ENCODE data around the gene BAIAP2L2. TPM values are rescaled to one million over a fixed set of nuclear protein-coding genes. Genes with fewer than 3 reads are reported as not detected.

The BAIAP2L2 gene
- total and polyA plus RNA-seq, 3 donors from 2014 or later, result 6.6 to 10.0 (median 8.8) TPM

- Histone ChIP-seq H3K9me3 (no peaks in the 10 kb centered on the region), H3K27me3 (no peaks in the 10 kb centered on the region), H3K4me3 (peak overlapping the region; percentile 21 to 48), H3K4me1 (peaks cover 7% of the 10 kb centered on the region), H3K27ac (no peak overlapping the region), H3K36me3 (ENCODE audit: low read depth, missing control alignments) (no peaks in the 10 kb centered on the region)
- DNase-seq, result no peak
- TF ChIP-seq CTCF (IDR thresholded peaks at IDR 0.05) (no peak), POLR2A (IDR thresholded peaks at IDR 0.05) (no peak)
- WGBS, 2 donors, result 26 to 50% methylated on average over 3 to 69 of the region's 85 CpGs
- intact Hi-C loops (cut with DNase I; ENCODE audit: low total_unique reads), result no loop called here
Measured at GRCh38 chr22:38088629-38089473, 21.6 kb downstream of the BAIAP2L2 start.

DNA sequence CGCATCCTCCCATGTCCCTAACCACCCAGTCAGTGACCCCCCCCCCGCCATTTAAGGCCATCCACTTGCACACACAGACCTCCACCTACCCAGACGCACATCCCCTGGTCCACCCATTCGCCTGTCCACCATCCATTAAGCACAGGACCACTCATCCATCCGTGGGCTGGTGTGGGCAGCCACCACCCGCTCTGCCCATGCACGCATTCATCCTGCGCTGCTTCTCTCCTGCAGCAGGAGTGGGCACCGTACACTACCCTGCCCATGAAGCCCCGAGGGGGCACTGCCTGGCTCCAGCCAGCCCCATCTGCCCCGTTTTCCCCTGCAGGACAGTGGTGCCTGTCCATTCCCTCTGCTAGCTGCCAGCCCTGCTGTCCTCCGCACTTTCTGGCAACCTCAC, 22.6 kb downstream of the BAIAP2L2 start:
- H3K4me3 ChIP-seq, result no peak overlapping the region
- intact Hi-C loops (cut with DNase I; ENCODE audit: low total_unique reads), result no loop called here
- peaks cover 7% of the 10 kb centered on the region for H3K4me1 ChIP-seq
- no peaks in the 10 kb centered on the region for H3K9me3 ChIP-seq
- no peak for DNase-seq
- 82 to 89% methylated on average over 7 to 12 of the region's 12 CpGs for WGBS, 2 donors
- no peaks in the 10 kb centered on the region for H3K27me3 ChIP-seq
- no peak for TF ChIP-seq POLR2A (IDR thresholded peaks at IDR 0.05)
- TF ChIP-seq CTCF (IDR thresholded peaks at IDR 0.05), result no peak
- no peaks in the 10 kb centered on the region for H3K36me3 ChIP-seq (ENCODE audit: low read depth, missing control alignments)
- no peak overlapping the region for H3K27ac ChIP-seq

DNA sequence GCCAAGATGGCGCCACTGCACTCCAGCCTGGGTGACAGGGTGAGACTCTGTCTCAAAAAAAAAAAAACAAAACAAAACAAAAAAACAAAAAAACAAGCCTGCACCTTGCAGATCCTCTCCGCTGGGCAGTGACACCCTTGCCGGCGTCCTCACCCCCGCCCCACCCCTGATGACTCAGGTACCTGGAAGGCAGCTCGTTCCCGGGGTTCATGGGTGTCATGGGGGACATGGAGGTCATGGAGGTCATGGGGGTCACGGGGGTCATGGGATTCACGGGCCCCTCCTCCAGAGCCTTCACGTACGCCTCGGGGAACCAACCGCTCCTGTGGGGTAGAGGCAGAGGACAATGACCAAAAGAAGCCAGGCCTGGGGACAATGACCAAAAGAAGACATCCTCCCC, 23.5 kb downstream of the BAIAP2L2 start:
- 88 to 90% methylated on average over 10 to 13 of the region's 13 CpGs for WGBS, 2 donors
- TF ChIP-seq POLR2A (IDR thresholded peaks at IDR 0.05), result no peak
- TF ChIP-seq CTCF (IDR thresholded peaks at IDR 0.05), result no peak
- no peak overlapping the region for H3K4me3 ChIP-seq
- H3K36me3 ChIP-seq (ENCODE audit: low read depth, missing control alignments), result no peaks in the 10 kb centered on the region
- H3K27ac ChIP-seq, result no peak overlapping the region
- no peak for DNase-seq
- no peaks in the 10 kb centered on the region for H3K9me3 ChIP-seq
- peaks cover 14% of the 10 kb centered on the region for H3K4me1 ChIP-seq
- no peaks in the 10 kb centered on the region for H3K27me3 ChIP-seq
- intact Hi-C loops (cut with DNase I; ENCODE audit: low total_unique reads), result no loop called here

- H3K4me3 ChIP-seq, result no peak overlapping the region
- TF ChIP-seq CTCF (IDR thresholded peaks at IDR 0.05), result no peak
- no peak for TF ChIP-seq POLR2A (IDR thresholded peaks at IDR 0.05)
- H3K27me3 ChIP-seq, result no peaks in the 10 kb centered on the region
- intact Hi-C loops (cut with DNase I; ENCODE audit: low total_unique reads), result no loop called here
- no peaks in the 10 kb centered on the region for H3K9me3 ChIP-seq
- peaks cover 19% of the 10 kb centered on the region for H3K4me1 ChIP-seq
- H3K27ac ChIP-seq, result no peak overlapping the region
- DNase-seq, result no peak
- WGBS, 2 donors, result 93 to 96% methylated on average over 15 to 25 of the region's 25 CpGs
- H3K36me3 ChIP-seq (ENCODE audit: low read depth, missing control alignments), result no peaks in the 10 kb centered on the region
Measured at GRCh38 chr22:38086001-38086845, 24.3 kb downstream of the BAIAP2L2 start.

All from testis (tissue), 3 donors.